HuH-7 (cell line): ENCODE measurements around the gene NXNL1.
A peak's percentile ranks its signal among the peaks of the same experiment; 100 is the strongest.
"Not testable (repeated sequence)": the region's sequence is repeated elsewhere in the genome, so short reads cannot be mapped to it uniquely, and the experiment has no call there.

Experiments
- DNase-seq: peaks from one replicate; pipeline ENCODE4 v3.0.0; 2011; ENCODE audit warnings: low spot score

NXNL1 gene

GRCh38 chr19:17486545-17487240 is 26.0 kb upstream of the NXNL1 start:
- no peak for DNase-seq

DNA sequence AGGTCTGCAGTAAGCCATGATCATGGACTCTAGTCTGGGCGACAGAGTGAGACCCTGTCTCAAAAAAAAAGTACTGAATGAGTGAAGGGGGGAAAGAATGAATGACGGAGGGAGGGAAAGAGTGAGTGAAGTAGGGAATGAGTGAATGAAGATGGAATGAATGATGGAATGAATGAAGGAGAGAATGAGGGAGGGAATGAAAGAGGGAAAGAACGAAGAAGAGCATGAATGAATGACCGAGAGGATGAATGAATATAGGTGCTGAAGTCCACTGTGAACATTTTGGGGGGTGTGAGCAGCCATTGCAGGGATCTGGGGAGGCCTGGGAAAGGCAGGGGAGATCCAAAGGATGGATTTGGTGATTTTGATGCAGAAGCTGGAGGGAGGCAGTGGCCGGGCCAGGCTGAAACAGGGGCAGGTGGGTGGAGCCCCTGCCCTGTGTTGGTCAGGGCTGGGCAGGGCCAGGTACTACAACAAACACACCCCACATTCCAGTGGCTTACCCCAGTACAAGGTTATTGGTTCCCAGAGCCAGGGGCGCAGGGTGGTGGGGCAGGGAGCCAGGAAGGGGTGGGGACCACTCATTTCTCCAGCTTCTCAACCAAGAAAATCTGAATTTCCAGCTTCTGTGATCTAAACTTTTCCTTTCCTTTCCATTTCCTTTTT is 23.9 kb upstream of the NXNL1 start:
- no peak for DNase-seq

DNA sequence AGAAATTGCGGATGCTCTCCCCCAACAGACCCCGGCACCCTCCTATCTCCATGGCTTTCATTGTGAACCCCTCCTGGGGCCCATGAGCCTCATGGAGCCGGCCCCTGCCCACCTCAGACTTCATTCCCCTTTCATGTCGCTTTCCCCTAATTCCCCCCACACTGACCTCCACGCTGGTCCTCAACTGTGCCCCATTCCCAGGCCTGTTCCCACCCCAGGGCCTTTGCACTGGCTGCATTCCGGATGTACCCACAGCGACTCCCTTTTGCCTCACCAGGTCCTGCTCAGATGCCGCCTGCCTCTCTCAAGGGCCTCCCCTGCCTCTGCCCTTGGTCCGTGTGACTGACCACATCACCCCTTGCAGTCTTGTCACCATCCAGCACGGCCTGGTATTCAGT is 22.9 kb upstream of the NXNL1 start:
- DNase-seq: no peak

DNA sequence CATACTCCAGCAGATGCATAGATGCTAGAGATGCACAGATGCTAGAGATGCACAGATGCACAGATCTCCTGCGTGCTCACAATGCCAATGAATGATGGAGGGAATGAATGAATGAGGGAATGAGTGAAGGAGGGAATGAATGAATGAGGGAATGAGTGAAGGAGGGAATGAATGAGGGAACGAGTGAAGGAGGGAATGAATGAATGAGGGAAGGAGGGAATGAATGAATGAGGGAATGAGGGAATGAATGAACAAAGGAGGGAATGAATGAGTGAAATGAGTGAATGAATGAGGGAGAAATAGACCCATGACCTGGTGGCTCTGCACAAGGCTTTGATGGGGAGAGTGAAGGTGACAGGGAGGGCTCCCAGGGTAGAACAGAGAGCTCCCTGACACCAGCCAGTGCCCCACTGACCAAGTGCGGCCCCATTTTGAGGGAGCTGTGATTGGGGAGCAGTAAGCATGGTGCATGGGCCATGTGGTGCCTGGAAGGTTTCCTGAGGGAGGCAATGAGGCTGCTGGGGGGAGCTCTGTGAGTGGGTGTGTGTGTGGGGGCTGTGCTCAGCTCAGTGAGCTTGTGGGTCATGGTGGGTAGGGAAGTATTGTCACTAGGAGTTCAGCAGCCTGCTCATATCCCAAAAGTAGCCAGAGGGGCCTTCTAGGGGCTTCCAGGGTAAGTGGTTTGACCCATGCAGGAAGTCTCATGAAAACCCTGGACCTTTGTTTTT is 22.3 kb upstream of the NXNL1 start:
- DNase-seq: no peak

- no peak for DNase-seq
Observed at GRCh38 chr19:17481986-17482385, 21.3 kb upstream of the NXNL1 start.

DNA sequence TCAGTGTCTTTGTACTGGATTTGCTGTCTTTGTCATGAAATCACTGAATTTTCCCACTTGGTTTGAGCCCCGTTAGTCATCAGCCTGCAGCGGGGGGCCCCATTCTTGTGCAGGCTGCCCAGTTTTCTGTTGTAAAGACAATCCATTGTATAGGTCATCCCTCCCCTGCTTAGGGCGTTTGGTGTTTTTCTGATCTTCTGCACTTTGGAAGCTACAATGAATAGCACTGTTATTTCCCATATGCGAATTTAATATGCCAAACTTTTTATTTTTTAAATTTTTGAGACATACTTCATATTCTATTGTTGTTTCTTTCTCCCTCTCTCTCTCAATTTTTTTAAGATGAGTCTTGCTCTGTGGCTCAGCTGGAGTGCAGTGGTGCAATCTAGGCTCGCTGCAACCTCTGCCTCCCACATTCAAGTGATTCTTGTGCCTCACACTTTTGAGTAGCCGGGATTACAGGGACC is 18.6 kb upstream of the NXNL1 start:
- DNase-seq: no peak

- DNase-seq: peak; percentile 42
Observed at GRCh38 chr19:17475541-17476115, 14.9 kb upstream of the NXNL1 start.

DNA sequence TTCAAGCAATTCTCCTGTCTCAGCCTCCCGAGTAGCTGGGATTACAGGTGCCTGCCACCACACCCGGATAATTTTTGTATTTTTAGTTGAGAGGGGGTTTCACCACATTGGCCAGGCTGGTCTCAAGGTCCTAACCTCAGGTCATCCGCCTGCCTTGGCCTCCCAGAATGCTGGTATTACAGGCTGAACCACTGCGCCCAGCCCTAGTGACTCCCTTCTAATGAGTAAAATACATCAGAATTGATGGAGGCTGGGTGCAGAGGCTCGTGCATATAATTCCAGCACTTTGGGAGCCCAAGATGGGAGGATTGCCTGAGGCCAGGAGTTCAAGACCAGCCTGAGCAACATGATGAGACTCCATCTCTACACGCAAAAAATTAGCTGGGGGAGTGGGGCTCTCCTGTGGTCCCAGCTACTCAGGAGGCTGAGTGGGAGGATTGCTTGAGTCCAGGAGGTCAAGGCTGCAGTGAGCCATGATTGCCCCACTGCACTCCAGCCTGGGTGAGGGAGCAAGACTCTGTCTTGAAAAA is 14.3 kb upstream of the NXNL1 start:
- DNase-seq: not testable (repeated sequence)

DNA sequence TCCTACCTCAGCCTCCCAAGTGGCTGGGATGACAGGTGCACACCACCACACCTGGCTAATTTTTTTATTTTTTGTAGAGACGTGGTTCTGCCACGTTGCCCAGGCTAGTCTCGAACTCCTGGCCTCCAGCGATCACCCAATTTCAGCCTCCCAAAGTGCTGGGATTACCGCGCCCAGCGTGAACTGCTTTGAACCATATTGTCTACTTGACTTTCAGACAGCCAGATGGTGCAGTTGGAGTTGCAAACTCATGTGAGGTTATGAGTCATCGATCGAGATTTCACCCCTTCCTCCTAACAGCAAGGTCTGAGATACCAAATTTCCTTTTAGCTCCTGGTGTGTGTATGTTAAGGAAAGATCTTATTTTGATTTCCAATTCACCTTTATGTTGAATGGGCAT is 12.3 kb upstream of the NXNL1 start:
- DNase-seq: no peak

- DNase-seq: no peak
Observed at GRCh38 chr19:17471410-17472125, 10.8 kb upstream of the NXNL1 start.

GRCh38 chr19:17470068-17470841 is 9.5 kb upstream of the NXNL1 start, which contains the start of gene SLC27A1:
SLC27A1 (plus strand) TSS chr19:17470524; CDS start chr19:17470541, 17 bp downstream.
- peak; percentile 87 for DNase-seq

GRCh38 chr19:17469481-17470067 is 8.8 kb upstream of the NXNL1 start:
- DNase-seq: peak; percentile 59

DNA sequence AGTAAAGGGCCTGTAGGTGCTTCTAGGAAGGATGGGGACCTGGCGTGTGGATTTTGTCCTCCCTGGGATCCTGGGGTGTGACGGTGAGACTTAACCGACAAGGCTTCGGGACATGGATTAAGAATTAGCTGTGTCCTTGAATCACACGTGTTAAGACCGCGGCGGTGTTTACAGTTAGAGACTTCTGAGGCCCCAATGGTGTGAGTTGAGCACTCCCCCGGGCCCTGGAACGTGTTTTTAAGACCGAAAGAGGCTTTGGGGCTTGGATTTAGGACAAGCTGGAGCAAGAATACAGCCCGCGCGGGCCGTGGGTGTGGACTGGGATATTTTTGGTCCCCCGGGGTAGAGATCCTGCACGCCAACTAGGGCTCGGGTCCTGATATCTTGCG is 8.4 kb upstream of the NXNL1 start:
- DNase-seq: no peak

GRCh38 chr19:17468302-17469091 is 7.8 kb upstream of the NXNL1 start:
- DNase-seq: no peak

DNA sequence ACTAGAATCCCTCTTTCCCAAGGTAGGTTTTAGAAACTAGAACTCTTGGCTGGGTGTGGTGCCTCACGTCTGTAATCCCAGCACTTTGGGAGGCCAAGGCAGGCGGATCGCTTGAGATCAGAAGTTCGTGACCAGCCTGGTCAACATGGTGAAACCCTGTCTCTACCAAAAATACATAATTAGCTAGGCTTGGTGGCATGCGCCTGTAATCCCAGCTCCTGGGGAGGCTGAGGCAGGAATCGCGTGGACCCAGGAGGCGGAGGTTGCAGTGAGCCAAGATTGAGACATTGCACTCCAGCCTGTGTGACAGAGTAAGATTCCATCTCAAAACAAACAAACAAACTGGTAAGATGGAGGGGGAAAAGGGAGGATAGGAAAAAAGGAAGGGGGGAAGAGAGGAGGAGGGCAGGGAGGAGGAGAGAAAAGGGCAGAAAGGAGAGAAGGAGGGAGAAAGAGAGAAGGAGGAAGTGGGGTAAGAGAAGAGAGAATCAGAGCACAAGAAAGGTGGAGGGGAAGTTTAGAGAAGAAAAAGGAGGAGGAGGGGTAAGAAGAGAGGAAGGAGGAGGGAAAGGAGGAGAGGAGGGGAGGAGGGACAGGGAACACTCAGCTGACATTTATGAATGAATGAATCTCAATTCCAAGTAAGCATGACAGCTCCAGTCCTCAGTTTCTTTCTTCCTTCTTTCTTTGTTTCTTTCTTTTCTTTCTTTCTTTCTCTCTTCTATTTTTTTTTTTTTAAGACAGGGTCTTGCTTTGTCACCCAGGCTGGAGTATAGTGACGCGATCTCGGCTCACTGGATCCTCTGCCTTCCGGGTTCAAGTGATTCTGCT is 7.0 kb upstream of the NXNL1 start:
- no peak for DNase-seq

GRCh38 chr19:17466487-17466850 is 5.7 kb upstream of the NXNL1 start:
- no peak for DNase-seq

- DNase-seq: no peak
Observed at GRCh38 chr19:17458970-17459369, 1.8 kb downstream of the NXNL1 start.

GRCh38 chr19:17457616-17458015 is 3.1 kb downstream of the NXNL1 start:
- no peak for DNase-seq

DNA sequence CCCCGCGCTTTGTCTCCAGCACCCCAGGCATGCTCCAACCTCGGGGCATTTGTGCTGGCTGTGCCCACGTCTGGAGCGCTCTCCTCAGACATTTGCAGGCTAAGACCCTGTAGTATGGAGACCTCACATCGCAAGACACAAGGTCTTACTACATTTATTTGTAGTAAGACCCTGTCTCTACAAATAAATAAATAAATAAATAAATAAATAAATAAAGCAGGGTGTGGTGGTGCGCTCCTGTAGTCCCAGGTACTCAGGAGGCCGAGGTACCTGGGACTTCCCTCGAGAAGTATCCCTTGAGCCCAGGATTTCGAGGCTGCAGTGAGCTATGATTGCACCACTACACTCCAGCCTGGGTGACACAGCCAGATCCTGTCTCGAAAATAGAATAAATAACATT is 4.6 kb downstream of the NXNL1 start:
- DNase-seq: no peak
